ACHN (cell line): ENCODE data around the gene GPR176.

Experiments used
- DNase-seq: peaks from one replicate; pipeline ENCODE4 v3.0.0-alpha.2; 2015
- in situ Hi-C: cut with HindIII; loops from 2 replicates; pipeline ENCODE4 v1.10.0; 2017; ENCODE audit warnings: low sequenced_read_pairs, low pct_ligation_motif_present, low pct_unique_long_range_greater_than_20kb

GPR176 gene

GRCh38 chr15:39797407-39797806 is 122.7 kb downstream of the GPR176 start:
- in situ Hi-C loops: no loop called here
- no peak for DNase-seq

GRCh38 chr15:39796601-39797000 is 123.5 kb downstream of the GPR176 start:
- in situ Hi-C loops: no loop called here
- DNase-seq: no peak

- in situ Hi-C loops: no loop called here
These were observed 124.6 kb downstream of the GPR176 start for GRCh38 chr15:39795486-39795885.

GRCh38 chr15:39794954-39795353 is 125.1 kb downstream of the GPR176 start:
- DNase-seq: no peak
- in situ Hi-C loops: no loop called here

More at GRCh38 chr15:39795486-39795885, 124.6 kb downstream of the GPR176 start:
- no peak for DNase-seq

- in situ Hi-C loops: no loop called here
- no peak for DNase-seq
These were observed 126.1 kb downstream of the GPR176 start for GRCh38 chr15:39793923-39794322.

- no peak for DNase-seq
- in situ Hi-C loops: no loop called here
These were observed 127.2 kb downstream of the GPR176 start for GRCh38 chr15:39792844-39793335.

GRCh38 chr15:39792025-39792843 is 127.8 kb downstream of the GPR176 start:
- DNase-seq: no peak
- in situ Hi-C loops: no loop called here

- no peak for DNase-seq
- in situ Hi-C loops: no loop called here
These were observed 130.3 kb downstream of the GPR176 start for GRCh38 chr15:39789736-39790135.

GRCh38 chr15:39788800-39789565 is 131.1 kb downstream of the GPR176 start:
- in situ Hi-C loops: no loop called here
- DNase-seq: no peak

GRCh38 chr15:39788108-39788507 is 132.0 kb downstream of the GPR176 start:
- DNase-seq: peak; percentile 22
- in situ Hi-C loops: no loop called here

- in situ Hi-C loops: no loop called here
- peak; percentile 43 for DNase-seq
These were observed 132.6 kb downstream of the GPR176 start for GRCh38 chr15:39787479-39787878.

GRCh38 chr15:39786447-39787056 is 133.5 kb downstream of the GPR176 start:
- DNase-seq: peak; percentile 66
- in situ Hi-C loops: no loop called here

GRCh38 chr15:39785841-39786240 is 134.2 kb downstream of the GPR176 start:
- in situ Hi-C loops: no loop called here
- DNase-seq: no peak

GRCh38 chr15:39785139-39785538 is 134.9 kb downstream of the GPR176 start:
- no peak for DNase-seq
- in situ Hi-C loops: no loop called here

- in situ Hi-C loops: no loop called here
- DNase-seq: no peak
These were observed 135.4 kb downstream of the GPR176 start for GRCh38 chr15:39784638-39785037.

- no peak for DNase-seq
- in situ Hi-C loops: no loop called here
These were observed 135.9 kb downstream of the GPR176 start for GRCh38 chr15:39784125-39784524.

- peak; percentile 8 for DNase-seq
- in situ Hi-C loops: no loop called here
These were observed 136.7 kb downstream of the GPR176 start for GRCh38 chr15:39783244-39783820.

- in situ Hi-C loops: no loop called here
- peak; percentile 95 for DNase-seq
These were observed 137.5 kb downstream of the GPR176 start, which contains the start of gene FSIP1 for GRCh38 chr15:39782441-39783138. Gene FSIP1 (minus strand): TSS chr15:39782841. CDS start chr15:39776524, 6,317 bp downstream.
